Activated T-cell treated with anti-CD3 and anti-CD28 coated beads, Interleukin-2, amount 50 U/mL, for 4 hours (primary cell): ENCODE measurements around the gene KRTAP4-3. TPM values are rescaled to one million over a fixed set of nuclear protein-coding genes. Genes with fewer than 3 reads are reported as not detected.

ENCODE experiments used
- total RNA-seq, 3 donors: library from RNA; stranded (reverse); gene quantifications; one replicate each; pipeline ENCODE4 v1.2.1, GENCODE V29; 2021

Gene KRTAP4-3
- total RNA-seq, 3 donors from 2014 or later: not detected

Other genes with a start within 250 kb of the KRTAP4-3 start
- gene KRT23, start 230.6 kb downstream of the KRTAP4-3 start, total RNA-seq: not detected
- gene KRT39, start 201.3 kb downstream of the KRTAP4-3 start, total RNA-seq: not detected
- gene KRT40, start 183.9 kb downstream of the KRTAP4-3 start, total RNA-seq: not detected
- gene KRTAP3-3, start 174.1 kb downstream of the KRTAP4-3 start, total RNA-seq: not detected
- not detected for gene KRTAP3-2, start 168.3 kb downstream of the KRTAP4-3 start, total RNA-seq
- not detected for gene KRTAP3-1, start 159.1 kb downstream of the KRTAP4-3 start, total RNA-seq
- gene KRTAP1-5, start 141.0 kb downstream of the KRTAP4-3 start, total RNA-seq: not detected
- gene KRTAP1-4, start 138.0 kb downstream of the KRTAP4-3 start, total RNA-seq: not detected
- not detected for gene KRTAP1-3, start 133.3 kb downstream of the KRTAP4-3 start, total RNA-seq
- gene KRTAP1-1, start 126.8 kb downstream of the KRTAP4-3 start, total RNA-seq: not detected
- gene KRTAP2-1, start 120.9 kb downstream of the KRTAP4-3 start, total RNA-seq: not detected
- gene KRTAP2-2, start 113.0 kb downstream of the KRTAP4-3 start, total RNA-seq: not detected
- gene KRTAP2-3, start 108.1 kb downstream of the KRTAP4-3 start, total RNA-seq: not detected
- gene KRTAP2-4, start 102.3 kb downstream of the KRTAP4-3 start, total RNA-seq: not detected
- not detected for gene KRTAP4-7, start 84.1 kb downstream of the KRTAP4-3 start, total RNA-seq
- not detected for gene KRTAP4-8, start 70.1 kb downstream of the KRTAP4-3 start, total RNA-seq
- gene KRTAP4-16, start 66.0 kb downstream of the KRTAP4-3 start, total RNA-seq: not detected
- gene KRTAP4-9, start 62.8 kb downstream of the KRTAP4-3 start, total RNA-seq: not detected
- gene KRTAP4-11, start 49.8 kb downstream of the KRTAP4-3 start, total RNA-seq: not detected
- not detected for gene KRTAP4-12, start 44.0 kb downstream of the KRTAP4-3 start, total RNA-seq
- not detected for gene KRTAP4-6, start 27.7 kb downstream of the KRTAP4-3 start, total RNA-seq
- not detected for gene KRTAP4-5, start 18.4 kb downstream of the KRTAP4-3 start, total RNA-seq
- gene KRTAP4-4, start 7.5 kb downstream of the KRTAP4-3 start, total RNA-seq: not detected
- not detected for gene KRTAP4-2, start 10.0 kb upstream of the KRTAP4-3 start, total RNA-seq
- gene KRTAP4-1, start 16.7 kb upstream of the KRTAP4-3 start, total RNA-seq: not detected
- not detected for gene KRTAP9-1, start 21.7 kb upstream of the KRTAP4-3 start, total RNA-seq
- not detected for gene KRTAP9-2, start 58.4 kb upstream of the KRTAP4-3 start, total RNA-seq
- gene KRTAP9-3, start 64.2 kb upstream of the KRTAP4-3 start, total RNA-seq: not detected
- not detected for gene KRTAP9-8, start 69.8 kb upstream of the KRTAP4-3 start, total RNA-seq
- not detected for gene KRTAP9-4, start 81.5 kb upstream of the KRTAP4-3 start, total RNA-seq
- not detected for gene KRTAP9-9, start 87.2 kb upstream of the KRTAP4-3 start, total RNA-seq
- not detected for gene KRTAP9-6, start 97.2 kb upstream of the KRTAP4-3 start, total RNA-seq
- gene KRTAP9-7, start 107.5 kb upstream of the KRTAP4-3 start, total RNA-seq: not detected
- gene KRTAP29-1, start 134.6 kb upstream of the KRTAP4-3 start, total RNA-seq: not detected
- gene KRTAP16-1, start 141.1 kb upstream of the KRTAP4-3 start, total RNA-seq: not detected
- gene KRTAP17-1, start 147.5 kb upstream of the KRTAP4-3 start, total RNA-seq: not detected
- gene KRT33A, start 182.6 kb upstream of the KRTAP4-3 start, total RNA-seq: not detected
- not detected for gene KRT33B, start 201.6 kb upstream of the KRTAP4-3 start, total RNA-seq
- not detected for gene KRT34, start 214.1 kb upstream of the KRTAP4-3 start, total RNA-seq
- gene KRT31, start 229.4 kb upstream of the KRTAP4-3 start, total RNA-seq: not detected